ENCODE results near the gene EZR.

Gene EZR

GRCh38 chr6:158807515-158808441, 11.4 kb downstream of the EZR start:
- TF ChIP-seq CTCF (IDR thresholded peaks at IDR 0.05): no peak
- no peak for TF ChIP-seq ZFX (IDR thresholded peaks at IDR 0.05; ENCODE audit: borderline replicate concordance)
- H3K27ac ChIP-seq: peak overlapping the region; percentile 47

DNA sequence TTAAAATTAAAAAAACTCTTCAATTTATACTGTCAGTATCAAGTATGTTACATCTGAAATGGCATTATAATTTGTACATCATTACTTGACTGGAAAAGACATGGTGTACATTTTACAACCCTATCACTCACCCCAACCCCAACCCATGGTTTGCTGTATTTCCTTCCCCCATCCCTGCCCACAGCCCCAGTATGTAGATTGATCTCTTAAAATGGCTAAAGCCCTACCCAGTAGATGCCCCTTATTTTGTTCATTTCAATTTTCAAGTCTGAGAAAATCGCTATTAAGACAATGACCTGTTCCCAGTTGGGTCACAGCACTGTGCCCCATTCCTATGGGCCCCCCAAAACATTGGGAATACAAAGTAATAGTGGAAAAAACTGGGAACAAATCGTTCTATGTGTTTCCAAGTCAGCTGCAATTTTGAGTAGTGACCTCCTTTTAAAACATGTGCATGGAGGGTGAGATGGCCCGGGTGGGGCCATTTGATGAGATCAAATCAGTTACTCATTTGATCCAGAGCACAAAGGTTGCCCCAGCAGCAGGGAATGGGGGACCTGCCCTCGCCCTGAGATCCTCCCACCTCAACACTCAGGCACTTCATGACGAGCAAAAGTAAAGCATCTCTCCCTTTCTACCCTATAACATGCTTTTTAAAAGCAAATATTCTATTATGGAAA, 13.3 kb downstream of the EZR start:
- no peak for TF ChIP-seq CTCF (IDR thresholded peaks at IDR 0.05)
- no peak overlapping the region for H3K27ac ChIP-seq

DNA sequence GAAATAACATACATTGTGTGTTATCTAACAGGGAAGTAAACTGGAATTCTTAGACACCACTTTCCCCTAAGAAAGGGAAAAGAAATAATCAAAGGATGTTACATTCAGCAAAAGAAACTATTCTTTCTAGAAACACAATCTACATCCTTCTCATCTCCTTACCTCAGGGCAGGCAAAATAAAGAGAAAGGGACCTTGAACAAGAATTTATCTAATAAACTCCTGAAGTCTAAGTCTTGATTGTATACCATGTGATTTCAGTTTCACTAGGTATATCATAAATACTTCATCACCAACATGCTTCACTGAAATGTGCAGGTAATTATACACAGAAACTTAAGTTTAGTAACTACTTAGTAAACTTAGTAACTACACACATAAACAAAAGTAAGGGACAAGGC, 15.0 kb downstream of the EZR start:
- H3K27ac ChIP-seq: peak overlapping the region; percentile 73
- TF ChIP-seq CTCF (IDR thresholded peaks at IDR 0.05): no peak
- TF ChIP-seq ZFX (IDR thresholded peaks at IDR 0.05; ENCODE audit: borderline replicate concordance): no peak

- H3K27ac ChIP-seq: peak overlapping the region; percentile 73
- no peak for TF ChIP-seq CTCF (IDR thresholded peaks at IDR 0.05)
- TF ChIP-seq ZFX (IDR thresholded peaks at IDR 0.05; ENCODE audit: borderline replicate concordance): no peak
Observed at GRCh38 chr6:158803733-158804143, 15.4 kb downstream of the EZR start.

DNA sequence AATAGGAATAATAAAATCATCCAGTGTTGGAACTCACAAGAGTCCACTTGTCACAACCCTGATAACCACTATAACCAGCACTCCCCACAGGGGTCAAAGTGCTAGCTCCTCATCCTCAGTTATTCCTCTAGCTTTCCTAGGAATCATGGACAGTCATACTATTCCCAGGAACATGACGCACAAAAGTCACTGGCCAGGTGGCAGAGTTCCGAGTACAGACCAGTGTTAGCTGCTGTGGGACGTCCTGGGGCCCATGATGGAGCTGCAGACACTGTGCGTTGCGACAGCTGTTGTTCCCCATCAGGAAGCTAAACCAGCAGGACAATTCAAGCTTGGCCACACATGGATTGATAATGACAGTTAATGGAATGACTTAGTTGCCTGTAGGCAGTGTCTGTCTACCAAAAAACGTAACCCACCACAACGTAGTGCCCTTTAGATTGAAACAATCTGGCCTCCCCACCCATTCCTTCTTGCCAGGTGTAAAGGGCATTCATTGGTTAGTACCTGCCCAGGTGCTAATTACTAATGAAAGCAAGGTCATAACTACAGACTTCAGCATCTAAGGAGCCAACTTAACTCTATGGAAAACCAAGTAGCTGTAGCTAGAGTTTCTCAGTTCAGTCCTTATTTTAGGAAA, 17.4 kb downstream of the EZR start:
- TF ChIP-seq ZFX (IDR thresholded peaks at IDR 0.05; ENCODE audit: borderline replicate concordance): no peak
- no peak for TF ChIP-seq CTCF (IDR thresholded peaks at IDR 0.05)
- H3K27ac ChIP-seq: peak overlapping the region; percentile 75

- peak overlapping the region; percentile 75 for H3K27ac ChIP-seq
- TF ChIP-seq ZFX (IDR thresholded peaks at IDR 0.05; ENCODE audit: borderline replicate concordance): no peak
- peak; percentile 65 for TF ChIP-seq CTCF (IDR thresholded peaks at IDR 0.05)
Observed at GRCh38 chr6:158799051-158799792, 19.9 kb downstream of the EZR start.

Measured in 22Rv1 (cell line).